LNCaP clone FGC (cell line): Measurements from ENCODE around the gene NPR2.

Experiments
- DNase-seq: peaks from one replicate; pipeline ENCODE4 v3.0.0-alpha.2; 2011; ENCODE audit warnings: low read depth
- H3K4me3 ChIP-seq: 2 replicates; pipeline ENCODE4 v1.5.1; 2011; ENCODE audit warnings: mild to moderate bottlenecking, low read depth, low read length, control low read depth
- TF ChIP-seq, protein P1 (sequence below): IDR thresholded peaks from 2 replicates; pipeline ENCODE4 v1.5.1; 2012; ENCODE audit warnings: mild to moderate bottlenecking; ENCODE audit not compliant: control insufficient read depth, insufficient read depth; ENCODE audit errors: extremely low read depth

The NPR2 gene

DNA sequence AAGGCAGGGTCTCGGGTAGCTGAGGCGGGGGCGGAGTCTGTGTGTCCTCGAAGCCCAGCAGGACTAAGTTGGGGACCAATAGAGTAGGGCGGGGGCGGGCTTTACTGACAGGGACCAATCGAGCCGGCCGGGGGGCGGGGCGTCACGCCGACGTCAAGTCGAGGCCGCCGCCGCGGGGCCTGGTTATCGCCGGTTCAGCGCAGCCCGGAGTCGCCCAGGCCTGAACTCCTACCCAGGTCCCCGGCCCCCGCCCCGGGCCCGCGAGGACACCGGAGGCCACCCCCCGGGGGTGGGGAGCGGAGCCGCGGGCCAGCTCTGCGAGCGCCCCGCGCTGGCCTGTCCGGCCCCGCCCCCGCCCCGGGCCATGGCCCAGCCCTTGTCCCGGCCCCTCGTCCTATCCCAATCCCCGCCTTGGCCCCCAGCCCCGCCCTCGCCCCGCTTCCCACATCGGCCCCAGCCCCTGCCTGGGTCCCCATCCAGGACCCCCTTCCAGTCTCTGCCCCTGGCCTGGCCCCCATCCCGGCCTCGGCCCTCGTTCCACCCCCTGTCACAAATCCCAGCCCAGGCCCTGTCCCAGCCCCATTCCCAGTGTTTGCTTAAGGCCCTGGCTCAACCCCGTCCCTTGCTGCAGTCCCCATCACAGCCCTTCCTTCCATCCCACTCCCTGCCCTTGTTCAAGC is 37.8 kb downstream of the NPR2 start, which contains the start of gene TMEM8B:
Gene TMEM8B (plus strand): TSS at position 145 of the 680 bp plus-strand sequence. CDS start 220 bp downstream, at position 365.
- TF ChIP-seq, protein P1, sequence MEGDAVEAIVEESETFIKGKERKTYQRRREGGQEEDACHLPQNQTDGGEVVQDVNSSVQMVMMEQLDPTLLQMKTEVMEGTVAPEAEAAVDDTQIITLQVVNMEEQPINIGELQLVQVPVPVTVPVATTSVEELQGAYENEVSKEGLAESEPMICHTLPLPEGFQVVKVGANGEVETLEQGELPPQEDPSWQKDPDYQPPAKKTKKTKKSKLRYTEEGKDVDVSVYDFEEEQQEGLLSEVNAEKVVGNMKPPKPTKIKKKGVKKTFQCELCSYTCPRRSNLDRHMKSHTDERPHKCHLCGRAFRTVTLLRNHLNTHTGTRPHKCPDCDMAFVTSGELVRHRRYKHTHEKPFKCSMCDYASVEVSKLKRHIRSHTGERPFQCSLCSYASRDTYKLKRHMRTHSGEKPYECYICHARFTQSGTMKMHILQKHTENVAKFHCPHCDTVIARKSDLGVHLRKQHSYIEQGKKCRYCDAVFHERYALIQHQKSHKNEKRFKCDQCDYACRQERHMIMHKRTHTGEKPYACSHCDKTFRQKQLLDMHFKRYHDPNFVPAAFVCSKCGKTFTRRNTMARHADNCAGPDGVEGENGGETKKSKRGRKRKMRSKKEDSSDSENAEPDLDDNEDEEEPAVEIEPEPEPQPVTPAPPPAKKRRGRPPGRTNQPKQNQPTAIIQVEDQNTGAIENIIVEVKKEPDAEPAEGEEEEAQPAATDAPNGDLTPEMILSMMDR: no peak
- peak within 1 kb of the TSS; percentile 67 for H3K4me3 ChIP-seq
- no peak for DNase-seq

DNA sequence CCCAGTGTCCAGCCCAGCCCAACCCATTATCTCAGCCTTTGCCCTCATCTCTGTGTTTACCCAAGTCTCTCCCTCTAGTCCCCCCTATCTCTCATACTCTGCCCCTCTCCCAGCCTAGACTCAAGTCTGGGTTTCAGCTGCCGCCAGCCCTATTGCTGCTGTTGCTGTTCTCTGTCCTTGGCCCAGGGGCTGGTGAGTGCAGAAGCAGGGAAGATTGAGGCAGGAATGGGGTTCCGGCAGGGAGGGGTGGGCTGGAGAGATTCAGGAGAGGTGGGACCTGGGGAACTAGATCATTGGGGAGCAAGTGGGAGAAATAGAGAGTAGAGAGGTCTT is 38.3 kb downstream of the NPR2 start:
- no peak for DNase-seq
- H3K4me3 ChIP-seq: peak overlapping the region; percentile 67
- TF ChIP-seq, protein P1: no peak

DNA sequence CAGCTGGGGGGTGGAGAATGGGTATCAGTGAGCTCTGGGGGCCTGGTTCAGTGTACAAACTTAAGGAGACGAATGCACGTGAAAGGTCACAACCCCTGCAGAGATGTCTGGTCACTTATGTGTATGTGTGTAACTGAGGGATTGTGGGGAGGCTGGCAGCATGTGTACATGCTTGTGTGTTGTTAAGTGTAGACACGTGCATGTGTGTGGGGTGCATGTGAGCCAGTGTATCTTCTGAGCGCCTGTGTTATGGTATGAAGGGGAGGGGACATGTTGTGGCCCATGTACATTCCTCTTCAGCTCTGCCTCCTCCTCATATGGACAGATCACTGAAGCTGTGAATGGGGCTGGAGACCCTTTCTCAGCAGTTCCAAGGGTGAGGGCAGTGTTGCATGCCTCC is 39.6 kb downstream of the NPR2 start:
- H3K4me3 ChIP-seq: no peak overlapping the region
- TF ChIP-seq, protein P1: no peak
- no peak for DNase-seq

DNA sequence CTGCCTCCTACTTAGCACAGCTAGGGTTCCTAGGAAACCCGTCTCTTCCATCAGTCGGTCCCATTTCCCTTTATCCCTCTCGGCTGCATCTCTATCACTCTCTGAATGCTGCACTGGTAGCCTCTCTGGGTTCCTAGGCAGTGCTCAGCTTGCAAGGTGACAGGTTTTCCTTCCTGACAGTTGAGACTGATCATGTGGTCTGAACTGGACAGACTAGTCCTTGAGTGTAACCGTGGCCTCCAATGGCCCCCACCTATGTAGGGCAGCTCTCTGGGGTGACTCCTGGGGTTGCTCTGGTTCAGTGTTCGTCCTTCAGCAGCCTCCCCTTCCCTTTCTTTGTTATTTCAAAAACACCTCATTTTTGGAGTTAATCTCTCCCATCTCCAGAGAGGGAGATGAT is 41.4 kb downstream of the NPR2 start:
- peak overlapping the region; percentile 6 for H3K4me3 ChIP-seq
- TF ChIP-seq, protein P1: no peak
- no peak for DNase-seq

- H3K4me3 ChIP-seq: no peak overlapping the region
- TF ChIP-seq, protein P1: no peak
- no peak for DNase-seq
Measured at GRCh38 chr9:35834260-35835215, 43.1 kb downstream of the NPR2 start.

- TF ChIP-seq, protein P1: peak; percentile 23; the same call in 1 of the 2 replicates
- DNase-seq: peak; percentile 66
- H3K4me3 ChIP-seq: no peak overlapping the region
Measured at GRCh38 chr9:35835216-35835632, 43.8 kb downstream of the NPR2 start.
